HepG2 (cell line): ENCODE measurements around the gene RIPOR3. TPM values are rescaled to one million over a fixed set of nuclear protein-coding genes. Genes with fewer than 3 reads are reported as not detected.
A peak's percentile ranks its signal among the peaks of the same experiment; 100 is the strongest.

Experiments used
- ATF5 ChIP-seq: sonication (generic); formaldehyde crosslinking; IDR thresholded peaks from 2 replicates; pipeline ENCODE4 v1.4.0; 2020; ENCODE audit warnings: mild to moderate bottlenecking, low read depth, missing genetic modification reagents
- BORCS8-MEF2B ChIP-seq: sonication (generic); formaldehyde crosslinking; IDR thresholded peaks from 2 replicates; pipeline ENCODE4 v1.8.0; 2022; ENCODE audit warnings: mild to moderate bottlenecking, missing genetic modification reagents
- FOXO1 ChIP-seq: sonication (generic); formaldehyde crosslinking; IDR thresholded peaks from 2 replicates; pipeline ENCODE4 v1.4.0; 2020; ENCODE audit warnings: missing genetic modification reagents
- HNF4A ChIP-seq: sonication (generic); formaldehyde crosslinking; IDR thresholded peaks from 2 replicates; pipeline ENCODE4 v1.4.0; 2020; ENCODE audit warnings: missing genetic modification reagents
- HOXA5 ChIP-seq: sonication (generic); formaldehyde crosslinking; IDR thresholded peaks from 2 replicates; pipeline ENCODE4 v1.4.0; 2020; ENCODE audit warnings: missing genetic modification reagents
- PHF21A ChIP-seq: sonication (generic); formaldehyde crosslinking; IDR thresholded peaks from 2 replicates; pipeline ENCODE4 v1.5.0; 2020; ENCODE audit warnings: mild to moderate bottlenecking, missing genetic modification reagents
- POLR2A ChIP-seq, 2 experiments: IDR thresholded peaks; 2 replicates each; pipeline ENCODE4 v1.6.1; 2011; ENCODE audit warnings: low read depth in 2 of 2, low read length in 2 of 2, mild to moderate bottlenecking in 1 of 2, moderate library complexity in 1 of 2; ENCODE audit not compliant: insufficient read depth in 1 of 2
- SOX13 ChIP-seq, 3 experiments: fragments of 450-650 bp in 1 of 3; sonication (generic) in 1 of 3; formaldehyde crosslinking in 1 of 3; IDR thresholded peaks in 2 of 3; conservative IDR thresholded peaks in 1 of 3; 2 replicates each; pipeline versions ENCODE4 v1.5.0 to v1.6.1; 2016 to 2020; ENCODE audit warnings: antibody characterized with exemption in 1 of 3, mild to moderate bottlenecking in 1 of 3, missing compliant biosample characterization in 1 of 3, missing genetic modification reagents in 1 of 3, moderate library complexity in 1 of 3
- TAF15 ChIP-seq: fragments of 200-400 bp; formaldehyde crosslinking; IDR thresholded peaks from one replicate; pipeline ENCODE4 v1.6.1; 2018; ENCODE audit warnings: mild to moderate bottlenecking, low read depth, low read length; ENCODE audit not compliant: poor library complexity, severe bottlenecking
- ZBTB4 ChIP-seq: sonication (generic); formaldehyde crosslinking; IDR thresholded peaks from 2 replicates; pipeline ENCODE4 v1.4.0; 2020; ENCODE audit warnings: missing genetic modification reagents, mild to moderate bottlenecking, borderline replicate concordance
- ZFP36L1 ChIP-seq: sonication (generic); formaldehyde crosslinking; IDR thresholded peaks from 2 replicates; pipeline ENCODE4 v1.8.0; 2022; ENCODE audit warnings: mild to moderate bottlenecking, missing genetic modification reagents, moderate library complexity
- ZMYM3 ChIP-seq: sonication (generic); formaldehyde crosslinking; IDR thresholded peaks from 2 replicates; pipeline ENCODE4 v1.5.1; 2020; ENCODE audit warnings: mild to moderate bottlenecking, missing genetic modification reagents
- ZNF232 ChIP-seq: sonication (generic); formaldehyde crosslinking; IDR thresholded peaks from 2 replicates; pipeline ENCODE4 v1.4.0; 2020; ENCODE audit warnings: missing genetic modification reagents, borderline replicate concordance
- ZNF256 ChIP-seq: sonication (generic); formaldehyde crosslinking; conservative IDR thresholded peaks from 2 replicates; pipeline ENCODE4 v1.4.0; 2020; ENCODE audit warnings: missing genetic modification reagents
- ZNF292 ChIP-seq: sonication (generic); formaldehyde crosslinking; IDR thresholded peaks from 2 replicates; pipeline ENCODE4 v1.8.1; 2022; ENCODE audit warnings: mild to moderate bottlenecking, low read depth, missing genetic modification reagents, borderline replicate concordance
- ZNF333 ChIP-seq: sonication (generic); formaldehyde crosslinking; IDR thresholded peaks from 2 replicates; pipeline ENCODE4 v1.4.0; 2020; ENCODE audit warnings: mild to moderate bottlenecking, missing genetic modification reagents, borderline replicate concordance
- ZNF550 ChIP-seq: sonication (generic); formaldehyde crosslinking; IDR thresholded peaks from 2 replicates; pipeline ENCODE4 v1.4.0; 2020; ENCODE audit warnings: mild to moderate bottlenecking, missing genetic modification reagents, borderline replicate concordance
- ZNF576 ChIP-seq: sonication (generic); formaldehyde crosslinking; IDR thresholded peaks from 2 replicates; pipeline ENCODE4 v1.4.0; 2020; ENCODE audit warnings: mild to moderate bottlenecking, missing genetic modification reagents
- ZNF775 ChIP-seq: sonication (generic); formaldehyde crosslinking; IDR thresholded peaks from 2 replicates; pipeline ENCODE4 v1.4.0; 2020; ENCODE audit warnings: missing genetic modification reagents, mild to moderate bottlenecking, moderate library complexity, borderline replicate concordance
- ZNF781 ChIP-seq: sonication (generic); formaldehyde crosslinking; IDR thresholded peaks from 2 replicates; pipeline ENCODE4 v1.5.1; 2020; ENCODE audit warnings: borderline replicate concordance, mild to moderate bottlenecking, missing genetic modification reagents; ENCODE audit errors: not compliant biosample characterization
- ZNF800 ChIP-seq: sonication (generic); formaldehyde crosslinking; IDR thresholded peaks from 2 replicates; pipeline ENCODE4 v1.4.0; 2020; ENCODE audit warnings: missing genetic modification reagents
- ZNF816 ChIP-seq: sonication (generic); formaldehyde crosslinking; IDR thresholded peaks from 2 replicates; pipeline ENCODE4 v1.8.0; 2022; ENCODE audit warnings: missing genetic modification reagents, mild to moderate bottlenecking, borderline replicate concordance
- ZNF839 ChIP-seq: sonication (generic); formaldehyde crosslinking; IDR thresholded peaks from 2 replicates; pipeline ENCODE4 v1.4.0; 2020; ENCODE audit warnings: missing genetic modification reagents, mild to moderate bottlenecking, borderline replicate concordance
- polyA plus RNA-seq, 8 experiments: library from polyadenylated mRNA; depleted of rRNA in 3 of 8; stranded (reverse) in 7 of 8; unstranded in 1 of 8; fragments of >200 nt; fragmentation: Illumina TruSeq in 4 of 8; extraction: Trizol in 4 of 8; gene quantifications; 2 replicates each; pipeline versions ENCODE4 v1.2.1 to v1.2.3, GENCODE V29; 2011 to 2016; ENCODE audit warnings: low read depth in 4 of 8, missing spikeins in 1 of 8, mixed read lengths in 1 of 8; ENCODE audit not compliant: insufficient read depth in 1 of 8
- total RNA-seq, 5 experiments: library from RNA; depleted of rRNA; stranded (reverse); fragments of >200 nt; fragmentation: Illumina TruSeq; extraction: Trizol; gene quantifications; 2 replicates each; pipeline ENCODE4 v1.2.3, GENCODE V29; 2016; ENCODE audit warnings: low read depth in 1 of 5

Gene RIPOR3
- total and polyA plus RNA-seq, 2 of the 13 experiments (the other 11 are each of a cell fraction or from before 2014, with no cell fraction given): 0.18 TPM; not detected in 1

- TF ChIP-seq ZNF576 (CRISPR knock-in tag) (0 out of 2 replicates have a peak, but pooled peaks have one; percentile 68), ZMYM3 (CRISPR knock-in tag) (peak; percentile 17), ZFP36L1 (CRISPR knock-in tag) (peak; percentile 95; the same call in 1 of the 2 replicates), ZNF816 (CRISPR knock-in tag) (peak; percentile 20; the same call in 1 of the 2 replicates), ZNF800 (CRISPR knock-in tag) (peak; percentile 77), ZNF292 (CRISPR knock-in tag) (peak; percentile 80; the same call in 1 of the 2 replicates), ZNF550 (CRISPR knock-in tag) (0 out of 2 replicates have a peak, but pooled peaks have one; percentile 49), ZNF256 (0 out of 2 replicates have a peak, but pooled peaks have one; percentile 43), HOXA5 (CRISPR knock-in tag) (peak; percentile 41; the same call in 1 of the 2 replicates), PHF21A (CRISPR knock-in tag) (peak; percentile 68; the same call in 1 of the 2 replicates), TAF15 (peak; percentile 57), ZNF775 (CRISPR knock-in tag) (0 out of 2 replicates have a peak, but pooled peaks have one; percentile 67), BORCS8-MEF2B (CRISPR knock-in tag) (peak; percentile 82), SOX13 (IDR thresholded peaks at IDR 0.05) (peak; percentile 60; the same call in 1 of the 2 replicates), SOX13 (CRISPR knock-in tag; conservative IDR thresholded peaks at IDR 0.05 in 1 of 2, IDR thresholded peaks at IDR 0.05 in 1 of 2) (0 out of 4 replicates have a peak, but pooled peaks of 1 of the 2 experiments have one; percentile 4), ZNF232 (CRISPR knock-in tag) (peak; percentile 88; the same call in 1 of the 2 replicates), FOXO1 (CRISPR knock-in tag) (no peak), ZNF781 (CRISPR knock-in tag) (peak; percentile 59), POLR2A (IDR thresholded peaks at IDR 0.05; ENCODE audit: insufficient read depth in 1 of 2, low read depth in 2 of 2, low read length in 2 of 2) (peak in 1 of 2 experiments; percentile 82; a peak in 2 of 4 replicates), HNF4A (CRISPR knock-in tag) (0 out of 2 replicates have a peak, but pooled peaks have one; percentile 21), ZNF333 (no peak; the same call in 1 of the 2 replicates), ZBTB4 (CRISPR knock-in tag) (peak; percentile 71; the same call in 1 of the 2 replicates), ATF5 (CRISPR knock-in tag) (no peak; the same call in 1 of the 2 replicates), ZNF839 (0 out of 2 replicates have a peak, but pooled peaks have one; percentile 58)
Observed at GRCh38 chr20:50730765-50731054, 39.4 kb upstream of the RIPOR3 start (continued).
